Effector CD8-positive, alpha-beta T cell (primary cell): ENCODE measurements around the gene CEP63.
"Not testable (repeated sequence)": the region's sequence is repeated elsewhere in the genome, so short reads cannot be mapped to it uniquely, and the experiment has no call there.

Experiments used
- DNase-seq: peaks from one replicate; lab custom pipeline; 2025; lab: John Stamatoyannopoulos, UW

CEP63 gene

DNA sequence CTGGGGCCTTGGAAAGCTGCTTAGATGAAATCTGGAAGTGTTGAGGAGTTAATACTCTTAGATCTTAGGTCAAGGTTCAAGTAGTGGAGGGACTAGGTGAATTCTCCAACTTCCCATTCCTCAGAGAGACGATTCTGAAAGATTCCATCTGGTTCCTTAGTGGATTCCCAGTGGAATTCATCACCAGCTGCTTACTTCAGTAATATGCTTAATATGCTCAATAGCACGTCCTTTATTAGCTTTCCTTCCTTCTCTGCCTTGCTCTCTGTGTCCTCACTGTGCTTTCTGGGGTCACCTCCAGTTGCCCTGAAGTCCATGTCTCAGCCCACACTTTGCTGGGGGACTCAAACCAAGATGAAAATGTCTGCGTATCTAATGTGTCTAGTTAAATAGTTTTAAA lies 31.0 kb downstream of the CEP63 start:
- no peak for DNase-seq

DNA sequence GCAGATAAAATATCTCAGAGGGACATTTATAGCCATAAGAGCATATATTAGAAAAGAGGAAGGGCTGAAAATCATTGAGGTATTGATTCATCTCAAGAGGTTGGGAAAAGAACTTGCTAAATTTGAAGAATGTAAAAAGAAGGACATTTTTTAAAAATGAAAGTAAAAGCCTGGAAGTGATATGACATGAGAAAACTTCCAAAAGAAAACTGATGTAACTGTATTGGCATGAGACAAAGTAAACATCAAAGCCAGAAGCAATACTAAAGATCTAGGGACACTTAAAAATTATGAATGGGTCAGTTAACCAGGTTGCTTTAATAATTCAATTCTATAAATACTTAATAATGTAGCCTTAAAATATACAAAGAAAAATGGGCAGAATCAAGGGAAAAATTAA lies 31.9 kb downstream of the CEP63 start:
- DNase-seq: no peak

GRCh38 chr3:134522541-134522940 lies 36.7 kb downstream of the CEP63 start:
- no peak for DNase-seq

- DNase-seq: no peak
These were observed 39.4 kb downstream of the CEP63 start for GRCh38 chr3:134525293-134525692.

DNA sequence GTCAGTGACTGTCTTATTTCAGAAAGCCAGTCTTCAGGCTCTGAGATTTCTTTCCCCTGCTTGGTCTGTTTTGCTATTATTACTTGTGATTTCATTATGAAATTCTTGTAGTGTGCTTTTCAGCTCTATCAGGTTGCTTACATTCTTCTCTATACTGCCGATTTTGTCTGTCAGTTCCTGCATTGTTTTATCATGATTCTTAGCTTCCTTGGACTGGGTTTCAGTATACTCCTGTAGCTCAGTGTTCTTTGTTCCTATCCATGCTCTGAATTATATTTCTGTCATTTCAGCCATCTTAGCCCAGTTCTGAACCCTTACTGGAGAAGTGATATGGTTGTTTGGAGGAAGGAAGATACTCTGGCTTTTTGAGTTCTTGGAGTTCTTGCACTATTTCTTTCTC lies 40.5 kb downstream of the CEP63 start:
- no peak for DNase-seq

DNA sequence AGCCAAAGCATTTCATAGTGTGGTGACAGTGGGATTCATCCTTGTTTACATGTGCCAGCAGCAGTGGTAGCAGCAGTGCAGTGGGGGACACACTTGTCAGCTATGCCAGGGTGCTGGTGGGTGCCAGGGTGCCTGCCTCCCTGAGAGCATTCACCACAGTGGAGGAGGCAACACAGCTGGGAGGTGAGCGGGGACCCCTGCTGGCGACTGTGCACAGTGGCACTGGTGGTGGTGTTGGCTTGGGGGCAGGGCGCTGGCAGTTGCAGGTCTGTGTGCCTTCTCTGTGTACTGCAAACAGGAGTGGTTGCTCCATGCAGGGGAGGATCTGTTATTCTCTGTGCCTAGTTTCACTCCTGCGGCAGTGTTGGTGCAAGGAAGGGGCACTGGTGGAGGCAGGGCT lies 41.2 kb downstream of the CEP63 start:
- DNase-seq: no peak

- DNase-seq: no peak
These were observed 41.8 kb downstream of the CEP63 start for GRCh38 chr3:134527538-134528186.

GRCh38 chr3:134533493-134533892 lies 47.6 kb downstream of the CEP63 start:
- no peak for DNase-seq

DNA sequence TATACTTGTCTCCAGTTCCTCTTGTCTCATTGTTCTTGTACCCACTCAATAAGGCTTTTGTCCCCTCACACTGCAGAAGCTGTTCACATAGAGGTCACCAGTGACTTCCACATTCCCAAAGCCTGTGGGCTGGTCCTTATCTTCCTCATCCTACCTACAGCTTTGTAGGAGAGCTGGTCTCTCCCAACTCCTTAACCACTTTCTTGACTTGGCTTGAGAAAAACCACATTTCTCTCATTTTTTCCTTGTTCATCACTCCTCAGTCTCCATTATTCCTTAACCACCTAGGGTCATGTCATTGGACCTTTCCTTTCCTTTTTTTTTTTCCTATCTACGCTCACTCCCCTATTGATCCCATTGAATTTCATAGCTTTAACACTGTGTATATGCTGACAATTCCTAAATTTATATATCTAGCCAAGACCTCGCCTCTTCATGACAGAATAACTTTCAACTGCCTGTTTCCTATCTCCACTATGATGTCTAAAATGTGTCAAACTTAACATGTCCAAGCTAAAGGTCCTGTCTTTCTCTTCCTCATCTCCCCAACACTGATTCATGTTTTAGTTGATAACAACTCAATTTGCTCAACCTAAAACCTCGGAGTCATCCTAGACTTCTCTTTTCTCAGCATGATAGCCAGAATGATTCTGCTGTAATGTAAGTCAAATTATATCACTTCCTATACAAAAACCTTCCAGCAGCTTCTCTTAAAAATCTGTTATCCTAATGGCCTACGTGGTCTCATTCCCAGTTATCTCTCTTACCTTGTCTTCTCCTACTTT lies 49.5 kb downstream of the CEP63 start:
- no peak for DNase-seq

GRCh38 chr3:134536781-134537180 lies 50.9 kb downstream of the CEP63 start:
- DNase-seq: no peak

- no peak for DNase-seq
These were observed 56.6 kb downstream of the CEP63 start for GRCh38 chr3:134542287-134542958.

DNA sequence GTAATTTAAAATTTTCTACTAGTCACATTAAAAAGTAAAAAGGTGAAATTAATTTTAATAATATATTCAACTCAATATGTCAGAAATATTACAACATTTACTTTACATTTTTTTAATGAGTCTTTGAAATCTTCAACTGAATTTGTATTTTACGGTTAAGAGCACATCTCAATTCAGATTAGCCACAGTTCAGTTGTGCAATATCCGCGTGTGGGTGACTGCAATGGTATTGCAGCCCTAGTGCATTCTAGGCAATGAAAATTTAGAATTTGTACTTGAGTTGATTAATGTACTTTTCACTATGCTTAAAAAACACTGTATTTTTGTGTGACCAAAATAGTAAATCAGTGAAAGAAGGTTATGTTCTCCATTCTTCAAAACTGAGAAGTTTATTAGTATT lies 57.3 kb downstream of the CEP63 start:
- no peak for DNase-seq

- no peak for DNase-seq
These were observed 58.5 kb downstream of the CEP63 start for GRCh38 chr3:134544316-134544715.

DNA sequence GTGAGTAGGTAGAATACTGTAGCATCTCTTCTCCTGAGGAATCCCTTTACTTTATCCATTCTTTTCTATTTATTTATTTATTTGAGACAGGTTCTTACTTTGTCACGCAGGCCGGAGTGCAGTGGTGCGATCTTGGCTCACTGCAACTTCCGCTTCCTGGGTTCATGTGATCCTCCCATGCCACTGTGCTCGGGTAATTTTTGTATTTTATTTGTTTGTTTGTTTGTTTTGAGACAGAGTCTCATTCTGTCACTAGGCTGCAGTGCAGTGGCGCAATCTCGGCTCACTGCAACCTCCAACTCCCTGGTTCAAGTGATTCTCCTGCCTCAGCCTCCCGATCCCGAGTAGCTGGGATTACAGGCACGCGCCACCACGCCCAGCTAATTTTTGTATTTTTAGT lies 58.9 kb downstream of the CEP63 start:
- DNase-seq: not testable (repeated sequence)

- no peak for DNase-seq
These were observed 60.0 kb downstream of the CEP63 start for GRCh38 chr3:134545818-134546217.

DNA sequence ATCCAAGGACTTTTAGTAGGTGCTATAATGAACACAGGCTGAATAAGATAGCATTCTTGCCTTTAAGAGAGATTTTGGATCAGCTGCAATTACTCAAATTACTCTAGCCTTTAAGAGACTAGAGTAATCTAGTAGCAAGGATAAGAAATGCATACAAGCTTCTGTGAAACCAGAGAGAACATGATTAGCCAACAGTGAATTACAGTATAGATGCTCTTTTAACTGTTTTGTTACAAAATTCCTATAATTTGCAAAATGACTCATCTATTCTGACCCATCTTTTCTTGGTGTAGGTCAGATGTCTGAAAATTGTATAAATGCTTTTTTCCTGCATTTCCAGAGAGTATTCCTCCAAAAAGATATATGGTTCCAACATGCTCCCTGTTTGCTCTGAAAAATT lies 66.9 kb downstream of the CEP63 start:
- no peak for DNase-seq

DNA sequence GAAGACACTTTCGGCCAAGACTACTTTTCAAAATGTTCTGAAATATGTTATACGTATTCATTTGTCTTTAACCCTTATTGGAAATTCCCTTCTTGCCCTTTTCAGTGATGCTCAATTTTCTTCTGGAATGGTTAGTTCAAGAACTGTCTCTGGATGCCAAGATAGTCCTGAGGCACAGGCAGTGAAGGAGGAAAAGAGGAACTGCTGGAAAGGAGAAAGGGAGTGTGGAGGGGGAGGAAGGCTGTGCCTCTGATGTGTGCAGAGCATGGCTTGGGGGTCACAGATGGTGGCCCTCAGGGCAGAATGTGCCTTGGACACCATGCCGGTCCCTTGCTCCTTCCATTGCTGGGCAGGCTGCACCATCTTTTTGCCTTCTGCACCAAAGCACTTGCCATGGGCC lies 73.7 kb downstream of the CEP63 start:
- DNase-seq: no peak

- DNase-seq: no peak
These were observed 76.2 kb downstream of the CEP63 start for GRCh38 chr3:134562055-134562454.

DNA sequence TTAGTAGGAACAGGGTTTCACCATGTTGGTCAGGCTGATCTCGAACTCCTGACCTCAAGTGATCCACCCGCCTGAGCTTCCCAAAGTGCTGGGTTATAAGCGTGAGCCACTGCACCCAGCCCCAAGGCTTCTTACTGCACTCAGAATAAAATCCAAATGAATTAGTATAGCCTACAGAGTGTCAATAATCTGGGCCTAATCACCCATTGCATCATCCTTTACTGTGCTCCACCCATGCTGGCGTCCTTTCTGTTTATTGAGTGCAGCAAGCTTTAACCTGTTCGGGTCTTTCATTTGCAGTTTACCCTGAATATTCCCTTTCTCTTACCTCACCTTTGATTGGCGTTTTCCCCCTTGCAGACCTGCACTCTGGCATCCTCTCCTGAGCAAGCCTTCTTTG lies 77.7 kb downstream of the CEP63 start:
- no peak for DNase-seq

DNA sequence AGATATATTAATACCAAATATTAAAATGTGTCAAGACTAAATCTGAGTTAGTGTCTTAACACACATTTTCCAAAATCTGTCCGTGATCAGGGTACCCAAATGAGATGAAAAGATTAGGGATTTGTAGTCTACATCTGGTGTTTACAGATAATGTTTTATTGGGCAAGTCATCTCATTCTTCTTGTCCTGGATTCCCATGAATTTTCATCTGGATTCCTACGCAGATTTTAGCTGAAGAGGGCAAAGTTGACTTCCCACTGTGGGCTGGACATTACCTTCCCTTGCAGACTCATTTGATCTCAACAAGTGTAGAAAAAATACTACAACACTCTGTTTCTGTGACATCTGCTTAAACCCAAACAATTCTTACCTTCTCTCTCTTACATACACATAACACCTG lies 79.1 kb downstream of the CEP63 start:
- no peak for DNase-seq

DNA sequence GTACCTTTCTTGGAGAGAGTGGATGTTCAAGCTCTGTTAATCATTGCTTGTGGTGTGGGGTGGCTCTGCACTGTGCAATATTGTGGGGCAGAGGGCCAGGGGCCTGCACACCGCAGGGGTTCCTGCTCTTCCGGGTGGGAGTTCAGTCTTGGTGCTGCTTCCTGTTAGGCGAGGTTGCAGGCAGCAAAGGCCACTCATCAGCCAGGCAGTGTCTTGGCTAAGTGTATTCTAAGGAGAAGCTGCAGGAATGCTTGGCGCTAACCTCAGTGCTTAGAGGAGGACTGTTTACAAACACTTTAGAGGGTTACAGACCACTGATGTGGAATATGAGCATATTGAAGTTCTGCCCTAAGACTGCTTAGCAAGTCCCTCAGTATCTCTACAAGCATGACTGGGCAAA lies 81.7 kb downstream of the CEP63 start:
- no peak for DNase-seq

DNA sequence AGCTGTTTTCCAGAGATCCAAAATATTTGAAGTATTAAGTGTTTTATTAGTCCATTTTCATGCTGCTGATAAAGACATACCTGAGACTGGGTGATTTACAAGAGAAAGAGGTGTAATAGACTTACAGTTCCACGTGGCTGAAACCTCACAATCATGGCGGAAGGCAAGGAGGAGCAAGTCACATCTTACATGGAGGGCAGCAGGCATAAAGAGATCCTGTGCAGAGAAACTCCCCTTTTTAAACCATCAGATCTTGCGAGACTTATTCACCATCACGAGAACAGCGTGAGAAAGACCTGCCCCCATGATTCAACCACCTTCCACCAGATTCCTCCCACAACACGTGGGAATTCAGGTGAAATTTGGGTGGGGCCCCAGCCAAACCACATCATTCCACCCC lies 82.9 kb downstream of the CEP63 start:
- DNase-seq: no peak

GRCh38 chr3:134569899-134570298 lies 84.0 kb downstream of the CEP63 start:
- not testable (repeated sequence) for DNase-seq
